ENCODE data around the gene MYOT. TPM values are rescaled to one million over a fixed set of nuclear protein-coding genes. Genes with fewer than 3 reads are reported as not detected.

The MYOT gene
- total RNA-seq, 1 experiment from 2014 or later: not detected

DNA sequence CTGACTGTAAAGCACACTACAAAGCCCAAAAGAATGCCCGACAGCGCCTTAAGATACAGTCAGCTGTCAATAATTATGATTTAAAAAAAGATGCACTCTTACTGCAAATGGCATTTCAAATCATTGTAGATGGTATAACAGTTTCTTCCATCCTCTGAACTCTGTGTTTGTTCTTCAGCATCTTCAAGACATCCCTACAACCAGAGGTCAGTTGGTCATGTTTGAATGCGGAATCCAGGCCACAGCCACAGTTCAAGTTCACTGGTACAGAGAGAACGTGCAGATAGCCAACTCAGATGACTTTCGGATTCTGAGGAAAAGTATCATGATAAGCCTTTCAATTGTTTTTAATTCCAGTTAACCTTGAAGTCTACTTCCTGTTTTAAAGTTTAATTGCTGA is 8.7 kb upstream of the MYOT start:
- H3K4ac ChIP-seq (ENCODE audit: low read depth, low read length): no peak overlapping the region
- no peak overlapping the region for H3T11ph ChIP-seq (ENCODE audit: low read length)
- H2BK5ac ChIP-seq (ENCODE audit: insufficient read length, low read length): no peak overlapping the region
- no peaks in the 10 kb centered on the region for H3K27me3 ChIP-seq (ENCODE audit: insufficient read depth, low read length)
- no peak overlapping the region for H2BK12ac ChIP-seq (ENCODE audit: insufficient read length, low read depth, low read length)
- no peaks in the 10 kb centered on the region for H4K20me1 ChIP-seq (ENCODE audit: control insufficient read depth, insufficient read depth, insufficient read length)
- no peak overlapping the region for H4K5ac ChIP-seq (ENCODE audit: insufficient read length, low read depth, low read length)
- no peak overlapping the region for H2BK20ac ChIP-seq (ENCODE audit: low read depth, low read length, poor library complexity, severe bottlenecking)
- Mint-ChIP-seq H3K36me3 (ENCODE audit: insufficient read depth in 1 of 3, low read depth in 3 of 3) (no peaks in the 10 kb centered on the region), H3K4me3 (no peak overlapping the region), H3K4me1 (peaks cover 4% of the 10 kb centered on the region in 2 experiments; a peak in 2 of 4 replicates), H3K27me3 (ENCODE audit: low read depth) (no peaks in the 10 kb centered on the region), H3K27ac (no peak overlapping the region), H3K9me3 (no peaks in the 10 kb centered on the region; a peak in 1 of 5 replicates)
- H3K4me1 ChIP-seq (ENCODE audit: insufficient read depth, low read length): no peaks in the 10 kb centered on the region
- H2AFZ ChIP-seq (ENCODE audit: low read length): no peak overlapping the region
- no peak overlapping the region for H3K23ac ChIP-seq (ENCODE audit: insufficient read length, low read depth, low read length)
- no peak for DNase-seq
- no peaks in the 10 kb centered on the region for H3K79me2 ChIP-seq (ENCODE audit: insufficient read depth, low read length)
- H2BK120ac ChIP-seq (ENCODE audit: low read depth, low read length, poor library complexity, severe bottlenecking): no peak overlapping the region
- H2AK5ac ChIP-seq (ENCODE audit: insufficient read length, low read length): no peak overlapping the region
- H3K9ac ChIP-seq (ENCODE audit: extremely low read depth, insufficient read length, low read length): no peak overlapping the region
- H3K23me2 ChIP-seq (ENCODE audit: insufficient read length, low read depth, low read length, poor library complexity, severe bottlenecking): no peaks in the 10 kb centered on the region
- H3K14ac ChIP-seq (ENCODE audit: insufficient read depth, low read length): no peak overlapping the region
- no peak overlapping the region for H3K18ac ChIP-seq (ENCODE audit: insufficient read length, low read depth, low read length)
- no peak overlapping the region for H3K4me2 ChIP-seq (ENCODE audit: insufficient read depth, insufficient read length, low read length)
- no peak overlapping the region for H4K8ac ChIP-seq (replicated peaks; ENCODE audit: insufficient read length, low read depth, low read length)
- H2BK15ac ChIP-seq (ENCODE audit: low read depth, low read length): no peak overlapping the region
- TF ChIP-seq, protein P1, sequence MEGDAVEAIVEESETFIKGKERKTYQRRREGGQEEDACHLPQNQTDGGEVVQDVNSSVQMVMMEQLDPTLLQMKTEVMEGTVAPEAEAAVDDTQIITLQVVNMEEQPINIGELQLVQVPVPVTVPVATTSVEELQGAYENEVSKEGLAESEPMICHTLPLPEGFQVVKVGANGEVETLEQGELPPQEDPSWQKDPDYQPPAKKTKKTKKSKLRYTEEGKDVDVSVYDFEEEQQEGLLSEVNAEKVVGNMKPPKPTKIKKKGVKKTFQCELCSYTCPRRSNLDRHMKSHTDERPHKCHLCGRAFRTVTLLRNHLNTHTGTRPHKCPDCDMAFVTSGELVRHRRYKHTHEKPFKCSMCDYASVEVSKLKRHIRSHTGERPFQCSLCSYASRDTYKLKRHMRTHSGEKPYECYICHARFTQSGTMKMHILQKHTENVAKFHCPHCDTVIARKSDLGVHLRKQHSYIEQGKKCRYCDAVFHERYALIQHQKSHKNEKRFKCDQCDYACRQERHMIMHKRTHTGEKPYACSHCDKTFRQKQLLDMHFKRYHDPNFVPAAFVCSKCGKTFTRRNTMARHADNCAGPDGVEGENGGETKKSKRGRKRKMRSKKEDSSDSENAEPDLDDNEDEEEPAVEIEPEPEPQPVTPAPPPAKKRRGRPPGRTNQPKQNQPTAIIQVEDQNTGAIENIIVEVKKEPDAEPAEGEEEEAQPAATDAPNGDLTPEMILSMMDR (conservative IDR thresholded peaks at IDR 0.05): no peak
- H3K27ac ChIP-seq (ENCODE audit: insufficient read length, low read depth, low read length): no peak overlapping the region
- H3K9me3 ChIP-seq (ENCODE audit: control insufficient read depth, low read depth, low read length): no peaks in the 10 kb centered on the region
- no CpG with 5 or more reads among the region's 5 CpGs for WGBS (ENCODE audit: extremely low coverage, insufficient read length, low lambda C conversion rate)
- H3K79me1 ChIP-seq (ENCODE audit: insufficient read depth, low read depth, low read length, poor library complexity, severe bottlenecking): no peaks in the 10 kb centered on the region
- H4K91ac ChIP-seq (ENCODE audit: insufficient read length, low read depth, low read length): no peak overlapping the region
- H3K56ac ChIP-seq (ENCODE audit: insufficient read length, low read depth, low read length): no peak overlapping the region

All from H9 (cell line).